AG10803 (cell line): ENCODE results near the gene RPTOR.

ENCODE experiments used
- DNase-seq: peaks from one replicate; pipeline ENCODE4 v3.0.0; 2010; ENCODE audit warnings: low read depth
- H3K4me3 ChIP-seq: 2 replicates; pipeline ENCODE4 v1.5.1; 2011; ENCODE audit warnings: mild to moderate bottlenecking, low read length, control low read depth
- TF ChIP-seq, protein P1 (sequence below): conservative IDR thresholded peaks from 2 replicates; pipeline ENCODE4 v1.5.1; 2011; ENCODE audit warnings: mild to moderate bottlenecking, low read length, control low read depth, inconsistent platforms

RPTOR gene

DNA sequence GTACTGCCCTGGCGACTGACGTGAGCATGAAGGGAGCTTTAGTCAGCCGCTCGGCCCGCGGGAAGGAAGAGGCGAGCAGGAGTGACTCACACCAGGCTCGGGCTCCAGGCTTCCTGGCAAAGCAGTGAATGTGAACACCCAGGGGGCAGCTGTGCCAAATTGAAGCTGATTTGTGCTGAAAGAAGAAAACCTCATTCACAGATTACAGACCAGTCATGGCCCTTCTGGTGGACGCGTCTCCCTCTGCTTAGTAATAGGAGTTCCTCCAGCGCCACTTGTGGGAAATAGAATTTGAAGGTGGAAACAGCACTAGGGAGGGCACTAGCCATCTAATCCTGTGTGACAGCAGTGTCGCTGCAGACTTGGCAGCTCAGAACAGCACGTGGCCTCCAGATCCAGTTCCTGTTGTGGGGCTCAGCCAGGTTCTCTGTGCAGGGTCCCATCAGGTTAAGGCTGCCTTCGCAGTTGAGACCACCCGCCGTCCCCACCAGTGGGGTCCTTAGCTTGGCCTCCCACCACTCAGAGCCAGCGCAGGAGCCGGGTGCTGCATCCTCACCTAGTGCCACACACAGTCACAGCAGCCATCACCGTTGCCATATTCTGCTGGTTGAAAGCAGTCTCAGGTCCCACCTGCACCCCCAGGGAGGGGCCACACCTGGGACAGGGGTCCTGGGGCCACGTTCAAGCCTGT, 282.5 kb downstream of the RPTOR start:
- DNase-seq: peak; percentile 96
- no peak overlapping the region for H3K4me3 ChIP-seq
- TF ChIP-seq, protein P1, sequence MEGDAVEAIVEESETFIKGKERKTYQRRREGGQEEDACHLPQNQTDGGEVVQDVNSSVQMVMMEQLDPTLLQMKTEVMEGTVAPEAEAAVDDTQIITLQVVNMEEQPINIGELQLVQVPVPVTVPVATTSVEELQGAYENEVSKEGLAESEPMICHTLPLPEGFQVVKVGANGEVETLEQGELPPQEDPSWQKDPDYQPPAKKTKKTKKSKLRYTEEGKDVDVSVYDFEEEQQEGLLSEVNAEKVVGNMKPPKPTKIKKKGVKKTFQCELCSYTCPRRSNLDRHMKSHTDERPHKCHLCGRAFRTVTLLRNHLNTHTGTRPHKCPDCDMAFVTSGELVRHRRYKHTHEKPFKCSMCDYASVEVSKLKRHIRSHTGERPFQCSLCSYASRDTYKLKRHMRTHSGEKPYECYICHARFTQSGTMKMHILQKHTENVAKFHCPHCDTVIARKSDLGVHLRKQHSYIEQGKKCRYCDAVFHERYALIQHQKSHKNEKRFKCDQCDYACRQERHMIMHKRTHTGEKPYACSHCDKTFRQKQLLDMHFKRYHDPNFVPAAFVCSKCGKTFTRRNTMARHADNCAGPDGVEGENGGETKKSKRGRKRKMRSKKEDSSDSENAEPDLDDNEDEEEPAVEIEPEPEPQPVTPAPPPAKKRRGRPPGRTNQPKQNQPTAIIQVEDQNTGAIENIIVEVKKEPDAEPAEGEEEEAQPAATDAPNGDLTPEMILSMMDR: peak; percentile 42

DNA sequence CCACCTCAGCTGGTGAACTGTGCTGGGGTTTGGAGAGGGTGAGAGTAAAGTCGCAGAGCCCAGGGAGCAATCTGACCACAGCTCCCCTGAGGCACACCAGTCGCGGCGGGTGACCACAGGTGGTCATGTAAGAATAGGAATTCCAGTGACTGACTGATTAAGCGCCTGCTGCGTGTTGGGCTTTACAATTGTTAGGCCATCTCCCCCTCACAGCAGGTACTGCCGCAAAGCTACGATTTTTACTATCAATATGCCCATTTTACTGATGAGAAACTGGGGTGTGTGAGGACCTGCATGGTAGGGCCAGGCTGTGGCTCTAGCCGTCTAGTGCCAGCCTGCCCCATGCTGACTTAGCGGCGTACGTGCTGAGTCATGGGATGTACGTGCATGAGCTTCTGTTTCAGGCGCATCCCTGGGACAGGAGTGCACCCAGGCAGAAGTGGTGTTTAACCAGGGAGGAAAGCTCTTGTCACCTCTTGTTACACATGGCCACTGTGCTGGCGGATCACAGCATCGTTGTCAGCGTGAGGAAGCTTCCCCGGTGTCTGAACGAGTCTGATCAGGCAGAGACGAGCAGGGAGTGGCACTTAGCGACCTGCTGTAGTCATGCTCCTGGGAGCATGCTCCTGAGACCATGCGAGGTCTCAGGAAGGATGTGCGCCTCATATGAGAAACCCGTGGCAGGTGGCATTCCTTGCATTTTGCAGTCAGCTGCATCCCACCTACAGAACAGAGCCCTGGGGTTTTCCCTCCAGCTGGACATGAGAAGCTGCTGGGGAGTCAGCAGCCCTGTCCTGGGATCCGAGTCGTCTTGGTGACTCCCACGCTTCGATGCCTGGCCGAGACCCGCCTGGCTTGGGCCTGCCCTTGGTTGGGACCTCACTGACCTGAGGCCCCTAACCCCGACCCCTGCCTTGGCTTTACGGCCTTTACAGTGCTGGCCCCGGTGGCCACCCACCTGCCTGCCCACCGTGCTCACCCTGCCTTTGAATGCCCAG, 283.3 kb downstream of the RPTOR start:
- H3K4me3 ChIP-seq: no peak overlapping the region
- no peak for DNase-seq
- TF ChIP-seq, protein P1: no peak

DNA sequence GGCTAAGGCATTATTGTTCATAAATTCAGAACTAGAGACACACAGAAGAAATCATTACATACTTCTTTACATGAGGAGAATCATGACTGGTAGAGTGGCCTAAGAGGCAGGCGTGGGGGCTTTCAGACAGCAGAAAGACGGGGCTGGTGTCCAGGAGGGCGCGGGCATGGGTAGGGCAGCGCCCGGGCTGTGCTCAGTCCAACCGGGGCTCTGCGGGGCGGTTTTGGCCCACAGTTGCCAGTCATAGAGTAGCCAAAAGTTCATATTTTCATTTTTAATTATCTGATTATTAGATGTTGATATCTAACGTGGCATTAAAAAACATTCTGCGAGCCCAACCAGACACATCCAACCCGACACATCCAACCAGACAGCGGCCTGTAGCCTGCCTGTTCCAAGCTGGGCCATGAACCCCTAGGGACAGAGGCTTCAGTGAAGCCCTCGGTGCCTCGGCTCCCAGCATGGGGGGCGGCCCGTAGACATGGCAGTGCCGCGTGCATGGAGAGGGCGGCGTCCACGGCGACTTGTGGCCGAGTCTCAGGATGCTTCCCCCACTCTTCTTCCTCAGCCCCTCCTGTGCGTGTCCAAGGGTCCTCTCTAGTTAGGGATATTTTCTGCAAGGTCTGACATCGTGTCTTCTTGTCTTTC, 284.7 kb downstream of the RPTOR start:
- no peak overlapping the region for H3K4me3 ChIP-seq
- TF ChIP-seq, protein P1: no peak
- DNase-seq: no peak

DNA sequence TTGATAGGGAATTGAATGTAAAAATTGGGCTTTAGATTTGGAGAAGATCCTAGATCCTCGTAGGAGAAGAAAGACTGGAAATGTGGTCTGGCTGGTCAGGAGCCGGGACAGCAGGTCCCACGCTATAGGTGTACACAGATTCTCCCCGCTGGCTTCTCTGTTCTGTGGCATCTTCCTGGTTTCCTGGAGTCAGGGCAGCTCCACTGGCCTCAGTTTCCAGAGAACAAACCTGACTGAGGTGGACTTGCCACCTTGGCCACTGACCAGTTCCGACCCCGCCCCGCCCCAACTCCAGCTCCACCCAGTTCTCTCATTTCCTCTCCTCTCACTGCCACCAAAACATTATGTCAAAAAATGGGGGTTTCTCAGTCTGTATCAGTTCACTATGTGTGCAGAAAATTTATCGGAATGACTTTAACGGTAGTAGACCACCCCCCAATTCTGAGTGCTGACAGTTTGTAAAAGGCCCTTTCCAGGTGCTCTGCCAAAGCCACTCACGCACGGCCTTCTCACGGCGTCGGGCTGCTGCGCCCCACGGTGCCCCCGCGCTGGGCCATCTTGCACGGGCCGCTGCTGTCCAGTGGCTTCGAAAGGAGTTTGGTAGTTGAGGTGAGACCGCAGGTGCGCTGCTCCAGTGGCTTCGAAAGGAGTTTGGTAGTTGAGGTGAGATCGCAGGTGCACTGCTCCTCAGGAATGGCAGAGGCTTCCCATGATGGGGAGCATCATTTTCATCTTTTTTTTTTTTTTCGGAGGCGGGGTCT, 285.6 kb downstream of the RPTOR start:
- no peak overlapping the region for H3K4me3 ChIP-seq
- no peak for DNase-seq
- TF ChIP-seq, protein P1: no peak

DNA sequence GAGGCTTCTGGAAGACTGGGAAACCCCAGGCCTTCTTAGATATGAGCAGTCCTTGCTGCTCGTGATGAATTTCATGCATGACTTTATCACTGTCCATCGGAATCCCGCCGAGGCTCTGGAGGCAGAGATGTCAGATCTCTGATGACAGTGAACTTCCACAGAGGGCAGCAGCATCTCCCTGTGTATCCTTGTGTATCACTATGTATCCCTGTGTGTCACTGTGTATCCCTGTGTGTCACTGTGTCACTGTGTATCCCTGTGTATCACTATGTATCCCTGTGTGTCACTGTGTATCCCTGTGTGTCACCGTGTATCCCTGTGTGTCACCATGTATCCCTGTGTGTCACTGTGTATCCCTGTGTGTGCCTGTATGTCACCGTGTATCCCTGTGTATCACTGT, 286.9 kb downstream of the RPTOR start:
- H3K4me3 ChIP-seq: no peak overlapping the region
- no peak for DNase-seq
- TF ChIP-seq, protein P1: no peak

DNA sequence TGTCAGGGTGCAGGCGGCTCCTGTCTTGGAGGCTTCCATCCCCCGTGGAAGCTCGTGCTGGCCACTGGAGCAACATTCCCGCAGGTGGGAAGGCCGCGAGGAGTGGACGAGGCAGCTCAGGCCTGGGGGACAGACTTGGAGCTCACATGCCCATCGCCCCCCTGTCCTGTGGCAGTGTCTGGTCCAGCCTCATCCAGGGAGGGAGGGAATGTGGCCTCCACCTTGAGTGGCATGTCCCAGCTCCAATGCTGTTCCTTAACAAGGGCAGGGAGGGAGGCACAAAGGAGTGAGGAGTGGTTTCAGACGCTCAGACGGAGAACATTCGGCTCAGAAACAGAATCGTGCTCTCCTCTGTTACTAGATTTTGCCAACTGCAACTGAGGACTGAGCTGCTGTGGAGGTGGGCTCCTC, 287.6 kb downstream of the RPTOR start:
- peak; percentile 73 for DNase-seq
- TF ChIP-seq, protein P1: no peak
- H3K4me3 ChIP-seq: peak overlapping the region; percentile 65
